A549 (cell line): ENCODE results near the gene HDAC1.

ENCODE experiments used
- BHLHE40 ChIP-seq: IDR thresholded peaks from 2 replicates; pipeline ENCODE4 v1.6.1; 2012; ENCODE audit warnings: low read depth, low read length, inconsistent platforms
- CHD2 ChIP-seq: fragments of 150-350 bp; IDR thresholded peaks from 2 replicates; pipeline ENCODE4 v1.6.1; 2014; ENCODE audit warnings: low read length; ENCODE audit not compliant: partially characterized antibody
- CTCF ChIP-seq: fragments of >200 bp; sonication (Bioruptor Twin); formaldehyde crosslinking; IDR thresholded peaks from 3 replicates; pipeline ENCODE4 v1.5.1; 2016
- FOSL2 ChIP-seq, 2 experiments: fragments of 450-650 bp in 1 of 2; fragments of >200 bp in 1 of 2; sonication (Bioruptor Twin) in 1 of 2; formaldehyde crosslinking; IDR thresholded peaks; 2 replicates each; pipeline versions ENCODE4 v1.5.0 to v1.6.1; 2016 to 2020; ENCODE audit warnings: mild to moderate bottlenecking in 1 of 2, moderate library complexity in 1 of 2
- GATA3 ChIP-seq: IDR thresholded peaks from 2 replicates; pipeline ENCODE4 v1.6.1; 2012; ENCODE audit warnings: borderline replicate concordance
- KDM1A ChIP-seq: fragments of 200-600 bp; sonication (generic); IDR thresholded peaks from 2 replicates; pipeline ENCODE4 v1.6.1; 2016; ENCODE audit warnings: low read depth, mild to moderate bottlenecking
- MYC ChIP-seq: IDR thresholded peaks from 2 replicates; pipeline ENCODE4 v1.6.1; 2012; ENCODE audit warnings: mild to moderate bottlenecking, inconsistent platforms, low read length, improper control_type of control experiment, borderline replicate concordance
- POLR2A ChIP-seq: IDR thresholded peaks from 2 replicates; pipeline ENCODE4 v1.6.1; 2012; ENCODE audit warnings: mild to moderate bottlenecking, low read length
- SMC3 ChIP-seq: fragments of >200 bp; sonication (Bioruptor Twin); formaldehyde crosslinking; IDR thresholded peaks from 3 replicates; pipeline ENCODE4 v1.6.1; 2018; ENCODE audit warnings: inconsistent platforms

GRCh38 chr1:32341971-32342370, 50.1 kb downstream of the HDAC1 start:
- TF ChIP-seq KDM1A (no peak), SMC3 (no peak), CTCF (no peak), GATA3 (no peak), POLR2A (no peak), CHD2 (no peak), FOSL2 (IDR thresholded peaks at IDR 0.05) (no peak), FOSL2 (CRISPR knock-in tag; IDR thresholded peaks at IDR 0.05) (no peak), MYC (no peak), BHLHE40 (no peak)
